GM18951 (cell line): ENCODE data around the gene GGCX.
"Not testable (repeated sequence)": the region's sequence is repeated elsewhere in the genome, so short reads cannot be mapped to it uniquely, and the experiment has no call there.

ENCODE experiments used
- POLR2A ChIP-seq: IDR thresholded peaks from 4 replicates; pipeline ENCODE4 v1.6.1; 2011; ENCODE audit warnings: mild to moderate bottlenecking; ENCODE audit not compliant: insufficient read length, insufficient read depth; ENCODE audit errors: extremely low read depth
- in situ Hi-C: fragments of 300-500 bp; cut with MboI; formaldehyde crosslinking; loops from one replicate; pipeline ENCODE4 v1.12.0; 2022; ENCODE audit warnings: low sequenced_read_pairs, mixed read lengths, inconsistent platforms; ENCODE audit not compliant: unreplicated experiment

Gene GGCX

GRCh38 chr2:85577386-85578242 lies 16.3 kb upstream of the GGCX start, which contains the start of gene VAMP8:
Gene VAMP8 (plus strand): TSS chr2:85577586. CDS start chr2:85577647, 61 bp downstream.
- in situ Hi-C loops: no loop called here
- peak; percentile 65 for TF ChIP-seq POLR2A

- no peak for TF ChIP-seq POLR2A
- in situ Hi-C loops: no loop called here
Measured at GRCh38 chr2:85577063-85577385, 15.7 kb upstream of the GGCX start.

DNA sequence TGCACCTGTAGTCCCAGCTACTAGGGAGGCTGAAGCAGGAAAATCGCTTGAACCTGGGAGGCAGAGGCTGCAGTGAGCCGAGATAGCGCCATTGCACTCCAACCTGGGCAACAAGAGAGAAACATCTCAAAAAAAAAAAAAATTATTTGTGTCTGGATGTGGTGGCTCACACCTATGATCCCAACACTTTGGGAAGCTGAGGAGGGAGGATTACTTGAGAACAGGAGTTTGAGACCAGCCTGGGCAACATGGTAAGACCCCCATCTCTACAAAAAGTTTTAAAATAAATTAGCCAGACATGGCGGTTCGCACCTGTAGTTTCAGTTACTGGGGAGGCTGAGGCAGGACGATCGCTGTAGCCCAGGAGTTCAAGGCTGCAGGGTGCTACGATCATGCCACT lies 14.4 kb upstream of the GGCX start:
- in situ Hi-C loops: no loop called here
- no peak for TF ChIP-seq POLR2A

GRCh38 chr2:85566265-85566664 lies 5.0 kb upstream of the GGCX start:
- in situ Hi-C loops: no loop called here
- TF ChIP-seq POLR2A: no peak

- no peak for TF ChIP-seq POLR2A
Measured at GRCh38 chr2:85564144-85564563, 2.9 kb upstream of the GGCX start.

DNA sequence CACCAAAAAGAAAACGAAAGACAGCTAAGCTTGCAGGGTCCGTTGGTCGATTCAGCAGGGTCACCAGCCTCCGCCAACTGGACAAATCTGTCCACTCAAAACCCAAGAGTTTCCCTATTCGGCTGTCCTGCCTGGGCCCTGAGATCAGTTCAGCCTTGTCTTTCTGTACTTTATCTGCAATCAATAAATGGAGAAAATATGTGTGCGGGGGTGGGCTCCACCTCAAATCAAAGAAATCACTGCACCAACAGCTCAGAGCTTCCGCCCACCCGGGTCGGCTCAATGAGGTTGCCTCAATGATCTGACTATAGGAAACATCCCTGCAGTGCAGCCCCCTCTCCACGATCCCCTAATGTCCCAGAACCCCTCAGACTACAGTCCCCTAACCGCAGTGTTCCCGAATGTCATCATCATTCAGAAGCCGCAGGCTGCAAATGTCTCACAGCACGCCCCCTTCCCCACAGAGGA lies 447 bp downstream of the GGCX start:
- no peak for TF ChIP-seq POLR2A
- in situ Hi-C loops: no loop called here

More at GRCh38 chr2:85564144-85564563, 2.9 kb upstream of the GGCX start:
- in situ Hi-C loops: no loop called here

DNA sequence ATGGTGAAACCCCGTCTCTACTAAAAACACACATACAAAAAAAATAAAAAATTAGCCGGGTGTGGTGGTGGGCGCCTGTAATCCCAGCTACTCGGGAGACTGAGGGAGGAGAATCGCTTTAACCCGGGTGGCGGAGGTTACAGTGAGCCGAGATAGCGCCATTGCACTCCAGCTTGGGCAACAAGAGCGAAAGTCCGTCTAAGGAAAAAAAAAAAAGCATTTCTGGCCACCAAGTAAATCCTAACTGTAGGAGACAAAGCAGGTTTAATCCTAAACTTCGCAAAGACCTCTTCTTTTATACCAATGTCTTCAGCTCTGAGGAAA lies 928 bp downstream of the GGCX start:
- in situ Hi-C loops: not testable (repeated sequence)

GRCh38 chr2:85558160-85558559 lies 3.1 kb downstream of the GGCX start:
- no peak for TF ChIP-seq POLR2A
- in situ Hi-C loops: no loop called here

- no peak for TF ChIP-seq POLR2A
- in situ Hi-C loops: no loop called here
Measured at GRCh38 chr2:85557130-85557529, 4.2 kb downstream of the GGCX start.

DNA sequence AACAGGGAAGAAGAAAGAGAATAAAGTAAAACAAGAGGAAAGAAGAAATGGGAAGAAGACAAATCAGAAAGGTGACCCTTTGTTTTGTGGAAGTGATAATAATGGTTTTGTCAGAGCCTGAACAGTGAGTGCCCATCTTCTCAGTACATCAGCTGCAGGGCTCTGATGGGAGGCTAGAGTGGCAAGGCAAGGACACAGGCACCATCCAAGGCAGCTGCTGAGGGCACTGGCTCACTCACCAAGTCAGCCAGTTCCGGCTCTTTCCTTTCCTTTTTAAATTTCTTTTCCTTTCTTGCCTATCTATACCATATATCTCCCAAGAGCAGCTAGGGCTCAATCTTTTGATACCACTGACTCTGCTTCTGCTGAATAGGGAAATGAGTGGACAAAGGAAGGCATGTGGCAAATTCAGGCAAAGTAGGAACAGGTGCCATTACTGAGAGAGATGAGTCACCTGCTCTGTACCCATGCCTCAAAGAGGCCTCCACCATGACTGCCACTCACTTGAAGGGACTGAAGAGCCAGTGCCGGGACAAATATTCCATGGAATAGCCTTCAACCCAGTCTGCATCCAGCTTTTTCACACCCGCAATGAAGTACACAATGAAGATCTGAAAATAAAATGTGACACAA lies 6.2 kb downstream of the GGCX start:
- TF ChIP-seq POLR2A: no peak
- in situ Hi-C loops: loop anchor here (5.0 kb wide), 1 partner anchor 133 kb away; no protein-coding TSS in a partner anchor

DNA sequence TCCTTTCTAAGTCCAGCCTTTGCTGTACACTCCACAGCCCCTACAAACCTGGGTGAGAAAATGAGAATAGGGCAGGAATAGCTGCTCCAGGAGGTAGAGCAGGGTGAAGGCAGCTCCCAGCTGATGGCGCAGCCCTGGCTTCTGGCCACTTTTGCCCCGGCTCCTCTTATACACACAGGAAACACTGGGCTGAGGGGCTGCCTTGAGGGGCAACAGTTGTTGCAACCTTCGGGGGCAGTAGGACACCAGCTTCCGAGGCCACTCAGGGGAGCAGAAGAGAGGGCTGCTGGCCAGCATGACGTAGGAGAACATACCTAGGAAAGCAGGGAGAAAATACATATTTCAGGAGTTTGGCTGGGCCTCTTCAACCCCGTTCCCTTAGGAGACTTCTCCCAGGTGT lies 8.1 kb downstream of the GGCX start:
- no peak for TF ChIP-seq POLR2A
- in situ Hi-C loops: loop anchor here (5.0 kb wide), 1 partner anchor 131 kb away; no protein-coding TSS in a partner anchor

- TF ChIP-seq POLR2A: no peak
- in situ Hi-C loops: loop anchor here (5.0 kb wide), 1 partner anchor 130 kb away; no protein-coding TSS in a partner anchor
Measured at GRCh38 chr2:85551698-85552678, 9.3 kb downstream of the GGCX start.

DNA sequence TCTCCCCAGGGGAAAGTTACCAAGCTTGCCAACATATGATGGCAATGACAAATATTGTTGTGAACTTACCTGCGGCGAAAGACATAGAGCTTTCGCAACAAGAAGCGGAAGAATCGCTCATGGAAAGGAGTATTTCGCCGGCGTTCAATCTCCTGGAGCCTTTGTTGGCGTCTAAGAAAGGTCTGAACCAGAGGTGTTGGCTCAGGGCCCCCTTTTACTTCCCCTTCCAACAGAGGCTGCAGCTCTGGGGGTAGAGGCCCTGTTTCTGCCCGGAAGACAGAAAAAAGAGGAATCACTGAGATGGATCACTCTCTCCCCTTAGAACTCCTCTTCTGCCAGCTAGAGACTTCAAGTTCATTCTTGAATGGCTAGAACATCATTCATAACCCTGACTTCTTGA lies 10.8 kb downstream of the GGCX start:
- in situ Hi-C loops: loop anchor here (5.0 kb wide), 1 partner anchor 128 kb away; no protein-coding TSS in a partner anchor
- no peak for TF ChIP-seq POLR2A
